Hindlimb muscle (tissue), 1 donor: ENCODE measurements around the gene NEK11. TPM values are rescaled to one million over a fixed set of nuclear protein-coding genes. Genes with fewer than 3 reads are reported as not detected.
A peak's percentile ranks its signal among the peaks of the same experiment; 100 is the strongest.

ENCODE experiments used
- DNase-seq: peaks from one replicate; pipeline ENCODE4 v3.0.0-alpha.2; 2013
- polyA plus RNA-seq: library from polyadenylated mRNA; unstranded; fragments of 120-200 nt; gene quantifications from one replicate; pipeline ENCODE4 v1.2.1, GENCODE V29; 2013; ENCODE audit not compliant: insufficient read length

Gene NEK11
- polyA plus RNA-seq, 1 donor = 6.2 TPM

GRCh38 chr3:131224886-131225550, 198.3 kb downstream of the NEK11 start:
- DNase-seq = no peak

DNA sequence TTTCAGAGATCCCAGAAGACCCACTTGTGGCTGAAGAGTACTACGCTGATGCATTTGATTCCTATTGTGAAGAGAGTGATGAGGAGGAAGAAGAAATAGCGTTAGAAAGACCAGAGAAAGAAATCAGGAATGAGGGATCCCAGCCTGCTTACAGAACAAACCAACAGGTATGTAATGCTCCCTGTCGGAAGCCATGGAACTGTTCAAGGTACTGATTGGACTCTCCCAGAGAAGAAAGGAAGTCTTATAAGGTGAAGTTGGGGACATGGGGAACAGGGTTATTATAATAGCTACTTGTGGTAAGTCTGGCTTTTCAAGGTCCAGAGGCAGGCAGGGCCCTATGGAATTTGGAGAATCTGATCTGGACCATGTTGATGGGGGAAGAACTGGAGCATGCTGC, 201.8 kb downstream of the NEK11 start:
- no peak for DNase-seq

GRCh38 chr3:131231710-131232389, 205.2 kb downstream of the NEK11 start:
- no peak for DNase-seq

DNA sequence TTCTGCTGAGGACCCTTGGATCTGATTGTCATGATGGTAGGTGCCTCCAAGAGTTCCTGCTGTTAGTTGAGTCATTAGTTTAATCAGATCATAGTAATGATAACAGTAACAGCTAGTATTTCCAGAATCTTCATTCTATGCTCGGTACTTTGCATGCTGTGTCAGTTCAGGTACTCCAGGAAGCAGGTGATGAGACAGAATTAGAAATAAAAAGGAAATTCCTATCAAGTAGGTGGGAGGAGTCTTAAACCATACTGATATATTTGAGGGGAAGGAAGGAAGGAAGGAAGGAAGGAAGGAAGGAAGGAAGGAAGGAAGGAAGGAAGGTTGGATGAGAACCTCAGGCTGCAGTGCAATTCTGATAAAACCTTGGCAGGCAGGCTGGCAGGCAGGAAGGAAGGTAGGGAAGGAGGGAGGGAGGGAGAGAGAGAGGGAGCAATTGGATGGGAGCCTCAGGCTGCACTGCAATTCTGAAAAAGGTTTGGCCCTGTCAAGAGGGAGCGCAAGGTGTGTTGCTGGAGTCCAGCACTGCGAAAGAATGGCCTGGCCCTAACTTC, 206.1 kb downstream of the NEK11 start:
- no peak for DNase-seq

DNA sequence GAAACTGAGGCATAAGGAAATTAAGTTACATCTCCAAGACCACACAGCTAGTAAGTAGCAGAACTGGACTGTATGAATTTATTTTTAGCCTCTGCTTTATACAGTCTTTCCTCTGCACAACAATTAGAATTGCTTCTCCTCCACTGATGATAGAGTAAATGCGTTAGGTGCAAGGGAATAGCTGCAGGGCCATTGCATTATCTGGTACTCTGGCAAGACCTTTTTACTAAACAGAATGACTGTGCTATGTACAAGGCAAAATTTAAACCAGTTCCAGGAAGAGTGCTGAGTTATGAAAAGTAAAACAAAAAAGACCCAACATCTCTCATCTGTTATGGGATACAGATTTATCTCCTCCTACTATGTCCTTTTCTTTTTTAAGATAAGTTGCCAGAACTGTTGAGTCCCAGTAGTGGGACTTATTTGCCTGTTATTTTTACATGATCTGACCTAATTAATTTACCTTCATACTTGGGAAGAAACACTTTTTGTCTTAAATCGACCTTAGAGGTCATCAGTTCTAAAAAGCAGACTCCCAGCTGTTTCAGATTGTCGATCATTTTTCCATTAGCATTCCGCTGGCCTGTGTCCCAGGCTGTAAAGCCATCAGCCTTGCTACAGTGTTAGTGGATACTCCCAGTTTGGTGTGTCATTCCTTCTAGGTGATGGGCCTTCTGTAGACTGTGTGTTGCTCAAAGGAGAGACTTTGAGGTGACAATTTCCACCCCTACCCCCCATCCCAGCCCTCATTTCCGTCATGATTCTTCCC, 207.4 kb downstream of the NEK11 start:
- peak; percentile 26 for DNase-seq

GRCh38 chr3:131236421-131236820, 209.7 kb downstream of the NEK11 start:
- DNase-seq = no peak

DNA sequence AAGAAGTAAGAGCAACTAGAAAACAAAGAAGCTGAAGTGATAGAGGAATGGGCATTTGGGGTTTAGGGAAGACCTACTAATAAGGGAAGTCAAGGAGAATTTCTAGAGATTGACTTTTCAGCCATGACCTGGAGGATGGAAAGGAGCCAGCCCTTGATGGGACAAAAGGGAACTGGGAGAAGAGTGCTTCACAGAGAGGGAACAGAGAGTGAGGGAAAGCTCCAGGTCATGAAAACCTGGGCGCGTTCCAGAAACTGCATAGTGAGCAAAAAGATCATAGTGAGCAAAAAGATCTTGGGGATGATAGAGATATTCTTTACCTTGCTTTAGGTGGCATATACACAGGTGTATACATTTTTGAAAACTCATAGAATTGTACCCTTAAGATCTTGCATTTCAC, 211.8 kb downstream of the NEK11 start:
- DNase-seq = no peak

GRCh38 chr3:131239267-131239666, 212.6 kb downstream of the NEK11 start:
- DNase-seq = no peak

DNA sequence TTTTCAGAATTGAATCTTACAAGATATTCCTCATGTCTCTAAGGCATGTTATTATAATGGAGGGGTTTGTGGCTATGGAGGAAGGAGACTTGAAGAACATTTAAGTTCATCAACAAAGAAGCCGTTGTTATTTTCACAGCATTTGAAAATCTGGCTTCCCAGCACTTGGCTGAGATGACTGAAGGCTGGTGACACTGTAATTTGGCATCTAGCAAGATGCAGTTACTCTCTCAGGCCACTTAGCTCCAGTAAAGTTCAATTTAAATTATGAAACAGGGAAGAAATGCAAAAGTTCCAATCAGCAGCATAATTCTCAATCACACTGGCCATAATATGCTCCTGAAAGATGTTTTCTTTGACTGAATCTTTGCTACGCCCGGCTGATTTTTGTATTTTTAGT, 215.5 kb downstream of the NEK11 start:
- no peak for DNase-seq

GRCh38 chr3:131250466-131250865, 223.8 kb downstream of the NEK11 start:
- DNase-seq = no peak

DNA sequence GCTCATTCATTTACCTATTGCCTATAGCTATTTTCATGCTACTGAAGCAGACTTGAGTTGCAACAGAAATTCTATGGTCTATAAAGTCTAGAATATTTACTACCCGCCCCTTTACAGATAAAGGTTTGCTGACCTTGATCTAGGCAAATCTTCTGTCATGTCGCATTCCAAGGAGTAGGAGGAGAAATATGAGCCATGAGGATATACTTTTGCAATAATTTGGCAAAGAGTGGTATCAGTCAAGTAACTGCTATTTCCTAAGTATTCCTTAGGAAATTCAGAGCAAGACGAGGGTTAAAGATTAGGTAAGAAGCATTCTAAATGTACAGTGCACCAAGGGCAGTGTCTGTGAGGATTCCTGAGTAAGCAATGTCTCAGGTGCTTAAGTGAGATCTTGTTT, 233.8 kb downstream of the NEK11 start:
- no peak for DNase-seq

GRCh38 chr3:131261104-131261503, 234.4 kb downstream of the NEK11 start:
- no peak for DNase-seq

DNA sequence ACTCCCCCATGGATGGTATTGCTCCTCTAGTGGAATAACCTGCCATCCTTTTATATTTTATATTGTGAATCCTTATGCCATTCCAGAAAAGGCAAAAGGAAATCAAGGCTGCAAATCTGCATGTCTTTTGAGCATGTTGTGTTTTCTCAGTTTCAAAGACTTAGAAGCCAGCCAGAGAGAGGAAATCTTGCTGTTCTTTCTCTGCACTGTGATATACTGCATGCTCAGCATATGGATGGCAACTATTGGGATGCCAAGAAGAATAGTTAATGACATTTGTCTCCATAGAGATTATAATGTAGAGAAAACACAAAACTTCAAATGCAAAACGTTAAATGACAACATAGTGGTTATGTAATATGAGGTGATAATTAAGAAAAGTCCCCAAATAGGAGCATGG, 248.9 kb downstream of the NEK11 start:
- no peak for DNase-seq

DNA sequence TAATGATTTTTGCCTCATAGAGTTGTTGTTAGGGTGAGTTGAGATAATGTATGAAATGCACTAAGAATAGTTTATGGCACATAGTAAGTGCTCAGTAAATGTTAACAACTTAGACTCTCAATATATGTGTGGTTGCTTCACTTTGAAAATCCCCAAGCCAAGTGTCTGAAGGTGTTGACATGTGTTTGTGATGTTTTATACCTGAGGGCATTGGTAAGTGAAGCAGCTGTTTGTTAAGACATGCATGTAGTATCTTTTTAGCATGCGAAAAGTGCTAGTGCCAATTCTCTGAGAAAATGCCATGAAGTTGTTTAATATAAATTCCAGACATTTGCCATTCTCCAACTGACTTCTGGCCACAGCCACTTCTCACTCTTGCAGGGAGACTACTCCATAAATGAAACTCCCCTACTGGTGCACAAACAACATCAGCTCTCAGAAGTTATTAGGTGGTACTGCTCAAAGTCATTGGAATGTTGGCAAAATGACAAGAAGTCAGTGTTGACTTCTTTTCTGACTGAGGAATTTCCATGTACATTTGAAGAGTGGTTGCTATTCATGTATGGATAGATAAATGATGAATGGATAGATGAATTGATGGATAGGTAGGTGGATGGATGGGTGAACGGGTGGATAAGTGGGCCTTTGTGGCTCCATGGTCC, 251.3 kb downstream of the NEK11 start:
- DNase-seq = no peak

DNA sequence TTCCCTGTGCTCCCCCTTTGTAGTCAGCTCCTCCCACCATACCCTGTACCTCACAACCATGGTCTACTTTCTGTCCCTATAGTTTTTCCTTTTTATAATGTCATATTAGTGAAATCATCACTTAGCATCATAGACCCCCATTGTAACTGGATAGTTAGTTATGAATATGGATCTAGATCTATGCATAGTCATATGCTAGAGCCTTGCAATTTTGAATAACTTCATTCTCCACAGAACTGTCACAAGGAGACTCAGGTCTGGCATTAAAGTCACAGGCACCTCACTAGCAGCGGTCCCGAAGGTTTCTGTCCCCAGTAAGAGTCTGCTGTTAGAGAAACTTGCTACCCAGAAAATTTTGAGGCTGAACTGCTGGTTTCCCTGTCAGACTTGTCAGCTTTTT, 252.9 kb downstream of the NEK11 start:
- DNase-seq = no peak

- DNase-seq = no peak
These were observed 255.7 kb downstream of the NEK11 start for GRCh38 chr3:131282379-131282778.

DNA sequence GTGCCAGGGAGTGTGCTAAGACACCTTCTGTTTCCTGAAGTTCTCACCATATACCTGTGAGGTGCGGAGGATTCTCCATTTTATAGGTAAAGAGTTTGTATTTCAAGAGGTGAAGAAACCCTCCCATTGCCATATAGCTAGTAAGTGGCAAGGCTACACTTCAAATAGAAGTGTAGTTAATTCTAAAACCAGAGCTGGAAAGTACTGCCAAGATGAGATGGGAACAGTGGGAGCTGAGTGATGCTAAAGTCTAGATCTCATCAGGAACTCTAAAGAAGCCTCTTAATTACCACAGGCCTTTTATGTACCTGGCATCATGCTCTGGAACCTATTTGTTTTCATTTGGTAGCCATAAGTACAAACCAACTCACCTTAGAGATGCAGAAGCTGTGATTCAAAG, 256.3 kb downstream of the NEK11 start:
- DNase-seq = no peak

- DNase-seq = no peak
These were observed 257.2 kb downstream of the NEK11 start for GRCh38 chr3:131283862-131284261.

GRCh38 chr3:131284302-131284701, 257.6 kb downstream of the NEK11 start:
- DNase-seq = no peak

- DNase-seq = no peak
These were observed 258.8 kb downstream of the NEK11 start for GRCh38 chr3:131285456-131285855.

DNA sequence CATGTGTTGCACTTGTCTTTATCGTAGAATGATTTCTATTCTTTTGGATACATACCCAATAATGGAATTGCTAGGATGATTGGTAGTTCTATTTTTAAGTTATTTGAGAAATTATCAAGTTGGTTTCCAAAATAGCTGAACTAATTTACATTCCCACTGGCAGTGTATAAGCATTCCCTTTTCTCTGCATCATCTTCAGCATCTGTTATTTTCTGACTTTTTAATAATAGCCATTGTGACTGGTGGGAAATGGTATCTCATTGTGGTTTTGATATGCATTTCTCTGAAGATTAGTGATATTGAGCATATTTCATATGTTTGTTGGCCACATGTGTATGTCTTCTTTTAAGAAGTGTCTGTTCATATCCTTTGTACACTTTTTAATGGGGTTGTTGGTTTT, 273.2 kb downstream of the NEK11 start:
- DNase-seq = no peak

DNA sequence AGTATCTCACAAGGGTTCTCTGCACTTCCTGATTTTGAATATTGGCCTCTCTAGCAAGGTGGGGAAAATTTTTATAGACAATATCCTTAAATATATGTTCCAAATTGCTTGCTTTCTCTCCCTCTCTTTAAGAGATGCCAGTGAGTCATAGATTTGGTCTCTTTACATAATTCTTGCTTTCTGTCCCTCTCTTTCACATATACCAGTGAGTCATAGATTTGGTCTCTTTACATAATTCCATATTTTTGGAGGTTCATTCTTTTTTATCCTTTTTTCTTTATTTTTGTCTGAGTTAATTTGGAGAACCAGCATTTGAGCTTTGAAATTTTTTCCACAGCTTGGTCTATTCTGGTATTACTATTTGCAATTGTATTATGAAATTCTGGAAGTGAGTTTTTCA, 277.2 kb downstream of the NEK11 start:
- DNase-seq = no peak

- no peak for DNase-seq
These were observed 278.2 kb downstream of the NEK11 start for GRCh38 chr3:131304890-131305289.
